Right lobe of liver (tissue), 6 donors: Measurements from ENCODE around the gene SLC6A19. TPM values are rescaled to one million over a fixed set of nuclear protein-coding genes. Genes with fewer than 3 reads are reported as not detected.
A peak's percentile ranks its signal among the peaks of the same experiment; 100 is the strongest.

ENCODE experiments used
- ATAC-seq, 4 donors: fragments of 200-7000 bp; cut with Tn5 transposase; one replicate each; pipeline ENCODE4 v1.9.1; 2020; ENCODE audit warnings: mild to moderate bottlenecking in 4 of 4, moderate library complexity in 4 of 4
- DNase-seq, 3 donors: peaks; one replicate each; pipeline ENCODE4 v3.0.0-alpha.2; 2020
- H3K27ac ChIP-seq, 3 donors: fragments of 200-600 bp; one replicate each; pipeline ENCODE4 v1.8.0; 2022
- H3K27me3 ChIP-seq, 2 donors: fragments of 200-600 bp; one replicate each; pipeline ENCODE4 v1.8.0; 2022
- H3K36me3 ChIP-seq, 4 donors: fragments of 200-600 bp; sonication (generic) in 1 of 4; one replicate each; pipeline versions ENCODE4 v1.5.1 to v1.8.0; 2017 to 2022; ENCODE audit warnings: control low read depth in 1 of 4
- H3K4me1 ChIP-seq, 4 donors: fragments of 200-600 bp; sonication (generic) in 1 of 4; one replicate each; pipeline versions ENCODE4 v1.5.1 to v1.8.0; 2017 to 2022; ENCODE audit warnings: control low read depth in 1 of 4
- H3K4me3 ChIP-seq, 3 donors: fragments of 200-600 bp; one replicate each; pipeline ENCODE4 v1.8.0; 2022
- H3K9me3 ChIP-seq, 4 donors: fragments of 200-600 bp; sonication (generic) in 1 of 4; one replicate each; pipeline versions ENCODE4 v1.5.1 to v1.8.0; 2017 to 2022; ENCODE audit warnings: control low read depth in 1 of 4
- POLR2A ChIP-seq: fragments of 450-650 bp; IDR thresholded peaks from one replicate; pipeline ENCODE4 v1.6.1; 2017; ENCODE audit warnings: antibody characterized with exemption, mild to moderate bottlenecking
- WGBS: methylation state at CpG from one replicate; pipeline ENCODE4 v1.1.6; 2018; ENCODE audit warnings: low coverage, low lambda C conversion rate; ENCODE audit not compliant: insufficient coverage; ENCODE audit errors: missing lambda C conversion rate; 5-methylcytosine and 5-hydroxymethylcytosine counted together
- intact Hi-C, 2 donors: fragments of 100-400 bp; cut with DNase I; formaldehyde crosslinking; loops; one replicate each; pipeline versions ENCODE4 v1.11.2 to v1.14.1; 2022
- total RNA-seq, 6 experiments: library from RNA; depleted of rRNA in 2 of 6; stranded (reverse); fragments of >200 nt in 2 of 6; fragmentation: NEBNext Ultra II Directional in 3 of 6; extraction: Animal tissue kit (Norgen Biotek cat#: 25700) in 3 of 6; gene quantifications; one replicate each; pipeline versions ENCODE4 v1.1.0 to v1.2.4, GENCODE V29; 2016 to 2023
- TF ChIP-seq, protein P1 (sequence below), 4 donors: fragments of 200-600 bp in 3 of 4; fragments of 450-650 bp in 1 of 4; IDR thresholded peaks; one replicate each; pipeline versions ENCODE4 v1.5.1 to v1.8.0; 2016 to 2022; ENCODE audit warnings: antibody characterized with exemption in 4 of 4, mild to moderate bottlenecking in 2 of 4
- donor health status: DM: no; HTN: yes; CAD: no.
- donor health status: DM: no; HTN: no; CAD: no.
- donor health status: DM: no; HTN: no; CAD: no.
- donor health status: DM: no; HTN: yes; CAD: no.
- donor health status: DM: no; HTN: yes; CAD: no.

SLC6A19 gene
- total RNA-seq, 6 experiments from 2014 or later, result 0.12 to 0.93 (median 0.41) TPM

DNA sequence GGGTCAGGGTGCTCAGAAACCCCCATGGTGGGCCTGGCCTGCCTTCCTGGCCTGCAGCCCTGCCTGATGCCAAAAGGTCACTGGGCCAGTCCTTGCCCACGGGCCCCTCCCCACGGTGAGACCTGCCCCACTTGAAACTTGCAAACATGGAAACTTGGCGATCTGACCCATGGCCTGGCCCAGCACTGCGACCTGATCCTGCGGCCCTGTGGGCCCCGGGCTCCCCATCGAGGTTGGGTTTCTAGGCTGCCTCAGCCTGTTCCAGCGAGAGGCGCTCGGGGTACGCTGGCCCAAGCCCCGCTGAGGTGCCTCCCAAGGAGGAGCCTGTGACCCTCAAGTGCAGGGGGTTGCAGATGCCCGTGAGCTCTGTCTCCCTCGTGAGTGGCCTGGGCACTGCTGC lies 37.5 kb upstream of the SLC6A19 start:
- H3K4me1 ChIP-seq, result peaks cover 0 to 8% (median 0%) of the 10 kb centered on the region in 4 donors
- H3K27me3 ChIP-seq, result no peaks in the 10 kb centered on the region
- no peaks in the 10 kb centered on the region for H3K36me3 ChIP-seq
- H3K4me3 ChIP-seq, result no peak overlapping the region
- TF ChIP-seq, protein P1, sequence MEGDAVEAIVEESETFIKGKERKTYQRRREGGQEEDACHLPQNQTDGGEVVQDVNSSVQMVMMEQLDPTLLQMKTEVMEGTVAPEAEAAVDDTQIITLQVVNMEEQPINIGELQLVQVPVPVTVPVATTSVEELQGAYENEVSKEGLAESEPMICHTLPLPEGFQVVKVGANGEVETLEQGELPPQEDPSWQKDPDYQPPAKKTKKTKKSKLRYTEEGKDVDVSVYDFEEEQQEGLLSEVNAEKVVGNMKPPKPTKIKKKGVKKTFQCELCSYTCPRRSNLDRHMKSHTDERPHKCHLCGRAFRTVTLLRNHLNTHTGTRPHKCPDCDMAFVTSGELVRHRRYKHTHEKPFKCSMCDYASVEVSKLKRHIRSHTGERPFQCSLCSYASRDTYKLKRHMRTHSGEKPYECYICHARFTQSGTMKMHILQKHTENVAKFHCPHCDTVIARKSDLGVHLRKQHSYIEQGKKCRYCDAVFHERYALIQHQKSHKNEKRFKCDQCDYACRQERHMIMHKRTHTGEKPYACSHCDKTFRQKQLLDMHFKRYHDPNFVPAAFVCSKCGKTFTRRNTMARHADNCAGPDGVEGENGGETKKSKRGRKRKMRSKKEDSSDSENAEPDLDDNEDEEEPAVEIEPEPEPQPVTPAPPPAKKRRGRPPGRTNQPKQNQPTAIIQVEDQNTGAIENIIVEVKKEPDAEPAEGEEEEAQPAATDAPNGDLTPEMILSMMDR (IDR thresholded peaks at IDR 0.05), result no peak
- no peak for TF ChIP-seq POLR2A
- H3K9me3 ChIP-seq, result no peaks in the 10 kb centered on the region
- DNase-seq, result peak in 1 of 3 donors; percentile 53
- H3K27ac ChIP-seq, result no peak overlapping the region
- 62% methylated on average over 4 of the region's 14 CpGs for WGBS
- intact Hi-C loops, result loop anchor here in 1 of 2 donors (5.0 to 10.0 kb wide), 2 partner anchors 38 to 239 kb away; partner anchors contain the start of gene SLC6A19
- no peak for ATAC-seq

DNA sequence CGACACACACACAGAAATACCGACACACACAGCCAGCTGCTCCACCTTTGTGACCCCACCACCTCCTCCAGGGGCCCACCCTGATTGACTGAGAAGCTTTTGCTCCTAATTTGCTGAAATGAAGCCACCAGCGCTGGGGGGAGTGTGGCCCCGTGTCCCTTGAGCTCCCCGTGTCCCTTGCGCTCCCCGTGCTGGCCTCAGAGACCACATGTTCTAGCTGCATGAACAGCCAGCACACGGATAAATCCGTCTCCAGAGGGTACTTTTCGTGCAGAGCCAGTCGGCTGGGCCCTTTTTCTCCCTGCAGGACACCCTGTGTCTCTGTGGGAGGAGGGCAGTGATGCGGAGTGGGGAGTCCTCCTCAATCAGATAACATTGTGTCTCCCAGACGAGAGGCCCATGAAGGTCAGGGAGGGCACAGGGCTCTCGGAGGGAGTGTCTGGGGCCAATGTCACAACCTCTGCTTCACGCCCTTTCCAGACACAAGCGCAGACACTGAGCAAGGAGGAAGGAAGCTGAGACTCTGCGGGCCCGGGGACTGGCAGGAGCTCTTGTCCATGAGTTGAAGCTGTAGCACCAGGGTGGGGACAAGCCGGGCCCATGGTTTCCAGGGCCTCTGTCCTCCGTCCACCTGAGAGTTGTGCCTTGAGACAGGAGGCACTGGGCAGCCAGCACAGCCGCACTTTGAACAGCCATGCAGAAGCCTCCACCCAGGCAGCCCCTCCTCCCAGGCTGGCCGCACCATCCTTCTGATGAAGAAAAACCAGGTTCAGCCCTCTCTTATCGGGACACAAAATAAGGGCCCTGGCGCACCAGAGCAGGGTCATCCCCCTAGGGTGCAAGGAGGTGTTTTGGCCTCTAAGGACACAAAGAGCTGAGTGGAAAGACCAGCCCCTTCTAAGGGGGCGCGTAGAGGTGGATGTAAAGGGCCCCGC lies 36.4 kb upstream of the SLC6A19 start:
- intact Hi-C loops, result loop anchor here (5.0 to 10.0 kb wide), 3 partner anchors 37 to 240 kb away; partner anchors contain the start of gene SLC6A19 (in 1 of the 2)
- H3K36me3 ChIP-seq, result no peaks in the 10 kb centered on the region
- DNase-seq, result peak in 1 of 3 donors; percentile 50

DNA sequence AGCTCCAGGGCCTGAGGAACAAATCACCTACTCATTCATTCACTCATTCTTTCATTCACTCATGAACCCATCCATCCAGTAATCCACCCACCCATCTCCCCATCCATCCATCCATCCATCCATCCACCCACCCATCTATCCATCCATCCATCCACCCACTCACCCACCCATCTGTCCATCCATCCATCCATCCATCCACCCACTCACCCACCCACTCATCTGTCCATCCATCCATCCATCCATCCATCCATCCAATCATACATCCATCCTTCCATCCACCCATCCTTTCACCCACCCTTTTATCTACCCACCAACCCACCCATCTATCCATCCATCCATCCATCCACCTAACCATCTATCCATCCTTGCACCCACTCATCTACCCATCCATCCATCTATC lies 35.5 kb upstream of the SLC6A19 start:
- TF ChIP-seq, protein P1 (IDR thresholded peaks at IDR 0.05), result no peak
- no peak for TF ChIP-seq POLR2A

More for the DNA sequence above, 36.4 kb upstream of the SLC6A19 start:
- WGBS, result 84% methylated on average over 7 of the region's 27 CpGs
- Histone ChIP-seq H3K27me3 (no peaks in the 10 kb centered on the region), H3K4me3 (no peak overlapping the region), H3K9me3 (no peaks in the 10 kb centered on the region), H3K4me1 (peaks cover 0 to 8% (median 0%) of the 10 kb centered on the region in 4 donors), H3K27ac (no peak overlapping the region)
- ATAC-seq, result no peak
- TF ChIP-seq POLR2A, result no peak
- TF ChIP-seq, protein P1 (IDR thresholded peaks at IDR 0.05), result no peak

DNA sequence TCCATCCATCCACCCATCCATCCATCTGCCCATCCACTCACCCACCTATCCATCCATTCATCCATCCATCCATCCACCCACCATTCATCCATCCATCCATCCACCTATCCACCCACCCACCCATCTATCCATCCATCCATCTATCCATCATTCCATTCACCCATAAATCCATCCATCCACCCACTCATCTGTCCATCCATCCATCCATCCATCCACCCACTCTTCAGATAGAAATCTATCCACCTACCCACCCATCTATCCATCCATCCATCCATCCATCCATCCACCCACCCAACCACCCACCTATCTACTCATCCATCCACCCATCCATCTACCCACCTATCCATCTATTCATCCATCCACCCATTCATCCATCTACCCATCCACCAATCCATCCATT lies 35.0 kb upstream of the SLC6A19 start:
- TF ChIP-seq, protein P1 (IDR thresholded peaks at IDR 0.05), result no peak
- no peak for TF ChIP-seq POLR2A
- Histone ChIP-seq H3K4me3 (no peak overlapping the region), H3K9me3 (no peaks in the 10 kb centered on the region), H3K36me3 (no peaks in the 10 kb centered on the region), H3K27ac (no peak overlapping the region), H3K4me1 (peaks cover 0 to 8% (median 0%) of the 10 kb centered on the region in 4 donors), H3K27me3 (no peaks in the 10 kb centered on the region)
- no peak for ATAC-seq
- intact Hi-C loops, result loop anchor here (5.0 to 10.0 kb wide), 2 partner anchors 229 to 242 kb away; no protein-coding TSS in a partner anchor
- DNase-seq, result no peak

More for the DNA sequence above, 35.5 kb upstream of the SLC6A19 start:
- H3K9me3 ChIP-seq, result no peaks in the 10 kb centered on the region
- no peaks in the 10 kb centered on the region for H3K36me3 ChIP-seq
- peaks cover 0 to 8% (median 0%) of the 10 kb centered on the region in 4 donors for H3K4me1 ChIP-seq
- intact Hi-C loops, result loop anchor here (5.0 to 10.0 kb wide), 2 partner anchors 229 to 241 kb away; no protein-coding TSS in a partner anchor
- no peaks in the 10 kb centered on the region for H3K27me3 ChIP-seq
- H3K4me3 ChIP-seq, result no peak overlapping the region
- no peak for DNase-seq
- no peak for ATAC-seq
- no peak overlapping the region for H3K27ac ChIP-seq
